ENCODE results near the gene DBN1. TPM values are rescaled to one million over a fixed set of nuclear protein-coding genes. Genes with fewer than 3 reads are reported as not detected.

Gene DBN1
- total and polyA plus RNA-seq, 2 donors (not counting 3 experiments of a cell fraction or from before 2014, with no cell fraction given) = 198 to 336 TPM

GRCh38 chr5:177433658-177434217, 39.7 kb downstream of the DBN1 start:
- Histone ChIP-seq H3K36me3 (ENCODE audit: control insufficient read depth in 2 of 2, extremely low read depth in 1 of 2, insufficient read depth in 2 of 2, low read length in 2 of 2) (peaks cover 11 to 31% of the 10 kb centered on the region in 2 experiments), H3K79me2 (ENCODE audit: control insufficient read depth, insufficient read depth, low read length) (peaks cover 9% of the 10 kb centered on the region), H3K4me3 (replicated peaks in 1 of 3; ENCODE audit: insufficient read depth in 1 of 3, low read depth in 1 of 3, low read length in 3 of 3) (no peak overlapping the region), H3K4me2 (ENCODE audit: insufficient read depth, low read length) (no peak overlapping the region), H3K4me1 (ENCODE audit: control insufficient read depth, extremely low read depth, insufficient read depth, low read length) (no peaks in the 10 kb centered on the region), H4K20me1 (replicated peaks; ENCODE audit: control insufficient read depth, extremely low read depth, insufficient read depth, low read length) (no peaks in the 10 kb centered on the region), H3K27ac (ENCODE audit: insufficient read depth, low read depth, low read length) (no peak overlapping the region), H3K9me3 (replicated peaks; ENCODE audit: control insufficient read depth, insufficient read depth, low read length) (no peaks in the 10 kb centered on the region), H3K27me3 (ENCODE audit: control insufficient read depth in 2 of 2, insufficient read depth in 2 of 2, low read length in 2 of 2) (no peaks in the 10 kb centered on the region), H3K9ac (replicated peaks; ENCODE audit: extremely low read depth, insufficient read depth, low read length) (no peak overlapping the region), H3K9me1 (replicated peaks; ENCODE audit: control insufficient read depth, extremely low read depth, insufficient read depth, low read length) (no peaks in the 10 kb centered on the region), H2AFZ (ENCODE audit: low read depth, low read length) (no peak overlapping the region)
- FAIRE-seq (no peak), DNase-seq (ENCODE audit: low read depth, low spot score) (no peak)
- POLR2A ChIA-PET = interaction anchor here (0.6 kb wide), 1 partner anchor 7 kb away, joined by 3 read pairs; the partner anchor contains the start of gene GRK6
- CTCF ChIA-PET = interaction anchor here (1.0 to 2.0 kb wide), 4 partner anchors 22 to 43 kb away, joined by 4 to 5 read pairs (median 5); no protein-coding TSS in a partner anchor
- TF ChIP-seq MYC (IDR thresholded peaks at IDR 0.05; ENCODE audit: low read depth, low read length) = no peak
- no TSS peak for BruUV-seq (replicated peaks)
- dilution Hi-C loops (cut with MboI; ENCODE audit: extremely low pct_ligation_motif_present, low sequenced_read_pairs) = no loop called here
- intact Hi-C loops (cut with micrococcal nuclease) = no loop called here

- Histone ChIP-seq H3K9me1 (replicated peaks; ENCODE audit: control insufficient read depth, extremely low read depth, insufficient read depth, low read length) (no peaks in the 10 kb centered on the region), H3K4me2 (ENCODE audit: insufficient read depth, low read length) (no peak overlapping the region), H3K9me3 (replicated peaks; ENCODE audit: control insufficient read depth, insufficient read depth, low read length) (no peaks in the 10 kb centered on the region), H3K9ac (replicated peaks; ENCODE audit: extremely low read depth, insufficient read depth, low read length) (no peak overlapping the region), H3K36me3 (ENCODE audit: control insufficient read depth in 2 of 2, extremely low read depth in 1 of 2, insufficient read depth in 2 of 2, low read length in 2 of 2) (peaks cover 11 to 31% of the 10 kb centered on the region in 2 experiments), H2AFZ (ENCODE audit: low read depth, low read length) (no peak overlapping the region), H3K27ac (ENCODE audit: insufficient read depth, low read depth, low read length) (no peak overlapping the region), H4K20me1 (replicated peaks; ENCODE audit: control insufficient read depth, extremely low read depth, insufficient read depth, low read length) (no peaks in the 10 kb centered on the region), H3K4me1 (ENCODE audit: control insufficient read depth, extremely low read depth, insufficient read depth, low read length) (no peaks in the 10 kb centered on the region), H3K4me3 (replicated peaks in 1 of 3; ENCODE audit: insufficient read depth in 1 of 3, low read depth in 1 of 3, low read length in 3 of 3) (no peak overlapping the region), H3K27me3 (ENCODE audit: control insufficient read depth in 2 of 2, insufficient read depth in 2 of 2, low read length in 2 of 2) (no peaks in the 10 kb centered on the region), H3K79me2 (ENCODE audit: control insufficient read depth, insufficient read depth, low read length) (peaks cover 15% of the 10 kb centered on the region)
- TF ChIP-seq JUN (IDR thresholded peaks at IDR 0.05; ENCODE audit: borderline replicate concordance, insufficient read depth, insufficient read length, low read depth) = no peak
- TF ChIP-seq MAX (IDR thresholded peaks at IDR 0.05; ENCODE audit: insufficient read depth, insufficient read length) = no peak
- no peak for TF ChIP-seq GATA2 (IDR thresholded peaks at IDR 0.05; ENCODE audit: insufficient read depth, insufficient read length, low read depth, low read length)
- no peak for TF ChIP-seq POLR2AphosphoS5 (IDR thresholded peaks at IDR 0.05; ENCODE audit: insufficient read depth, low read depth, low read length)
- TF ChIP-seq FOS (IDR thresholded peaks at IDR 0.05; ENCODE audit: borderline replicate concordance, insufficient read depth, low read length) = no peak
- no peak for TF ChIP-seq POLR2A (IDR thresholded peaks at IDR 0.05; ENCODE audit: low read depth, low read length)
- no peak for TF ChIP-seq EZH2 (IDR thresholded peaks at IDR 0.05; ENCODE audit: borderline replicate concordance, low read depth, low read length, severe bottlenecking)
- TF ChIP-seq, protein P1, sequence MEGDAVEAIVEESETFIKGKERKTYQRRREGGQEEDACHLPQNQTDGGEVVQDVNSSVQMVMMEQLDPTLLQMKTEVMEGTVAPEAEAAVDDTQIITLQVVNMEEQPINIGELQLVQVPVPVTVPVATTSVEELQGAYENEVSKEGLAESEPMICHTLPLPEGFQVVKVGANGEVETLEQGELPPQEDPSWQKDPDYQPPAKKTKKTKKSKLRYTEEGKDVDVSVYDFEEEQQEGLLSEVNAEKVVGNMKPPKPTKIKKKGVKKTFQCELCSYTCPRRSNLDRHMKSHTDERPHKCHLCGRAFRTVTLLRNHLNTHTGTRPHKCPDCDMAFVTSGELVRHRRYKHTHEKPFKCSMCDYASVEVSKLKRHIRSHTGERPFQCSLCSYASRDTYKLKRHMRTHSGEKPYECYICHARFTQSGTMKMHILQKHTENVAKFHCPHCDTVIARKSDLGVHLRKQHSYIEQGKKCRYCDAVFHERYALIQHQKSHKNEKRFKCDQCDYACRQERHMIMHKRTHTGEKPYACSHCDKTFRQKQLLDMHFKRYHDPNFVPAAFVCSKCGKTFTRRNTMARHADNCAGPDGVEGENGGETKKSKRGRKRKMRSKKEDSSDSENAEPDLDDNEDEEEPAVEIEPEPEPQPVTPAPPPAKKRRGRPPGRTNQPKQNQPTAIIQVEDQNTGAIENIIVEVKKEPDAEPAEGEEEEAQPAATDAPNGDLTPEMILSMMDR (IDR thresholded peaks at IDR 0.05; ENCODE audit: extremely low read depth in 1 of 2, insufficient read depth in 1 of 2, low read depth in 1 of 2, low read length in 2 of 2) = no peak
- no peak for TF ChIP-seq MYC (IDR thresholded peaks at IDR 0.05; ENCODE audit: low read depth, low read length)
- POLR2A ChIA-PET = no interaction called here
- intact Hi-C loops (cut with micrococcal nuclease) = no loop called here
- dilution Hi-C loops (cut with MboI; ENCODE audit: extremely low pct_ligation_motif_present, low sequenced_read_pairs) = no loop called here
- FAIRE-seq (no peak), DNase-seq (ENCODE audit: low read depth, low spot score) (no peak)
- no TSS peak for BruUV-seq (replicated peaks)
- CTCF ChIA-PET = interaction anchor here (1.0 to 2.0 kb wide), 3 partner anchors 22 to 42 kb away, joined by 4 to 5 read pairs (median 5); no protein-coding TSS in a partner anchor
Observed at GRCh38 chr5:177432839-177433657, 40.4 kb downstream of the DBN1 start.
